HEK293 (cell line): ENCODE data around the gene SCN8A.

Experiments
- HOXA7 ChIP-seq: sonication (generic); formaldehyde crosslinking; IDR thresholded peaks from 2 replicates; pipeline ENCODE4 v1.8.1; 2022; ENCODE audit warnings: missing genetic modification reagents, borderline replicate concordance
- ZBTB8A ChIP-seq: fragments of 450-650 bp; formaldehyde crosslinking; IDR thresholded peaks from 2 replicates; pipeline ENCODE4 v1.5.1; 2016; ENCODE audit warnings: missing biosample characterization, missing genetic modification characterization
- ZNF138 ChIP-seq: fragments of 450-650 bp; formaldehyde crosslinking; IDR thresholded peaks from 2 replicates; pipeline ENCODE4 v1.5.1; 2016; ENCODE audit warnings: missing biosample characterization, missing genetic modification characterization, borderline replicate concordance
- ZNF2 ChIP-seq: fragments of 450-650 bp; formaldehyde crosslinking; IDR thresholded peaks from 2 replicates; pipeline ENCODE4 v1.5.1; 2016; ENCODE audit warnings: missing biosample characterization, missing genetic modification characterization
- ZNF521 ChIP-seq: fragments of 450-650 bp; formaldehyde crosslinking; IDR thresholded peaks from 2 replicates; pipeline ENCODE4 v1.5.1; 2017; ENCODE audit warnings: missing biosample characterization, mild to moderate bottlenecking, missing genetic modification characterization
- ZXDB ChIP-seq: fragments of 450-650 bp; formaldehyde crosslinking; IDR thresholded peaks from 2 replicates; pipeline ENCODE4 v1.5.1; 2016; ENCODE audit warnings: missing biosample characterization, missing genetic modification characterization
- TF ChIP-seq, protein P1 (sequence below): fragments of 450-650 bp; formaldehyde crosslinking; IDR thresholded peaks from 2 replicates; pipeline ENCODE4 v1.5.1; 2016; ENCODE audit warnings: missing biosample characterization, missing genetic modification characterization
- TF ChIP-seq, protein P2 (sequence below): fragments of 450-650 bp; formaldehyde crosslinking; IDR thresholded peaks from 2 replicates; pipeline ENCODE4 v1.5.1; 2016; ENCODE audit warnings: missing biosample characterization, missing genetic modification characterization
- TF ChIP-seq, protein P3 (sequence below): fragments of 450-650 bp; formaldehyde crosslinking; IDR thresholded peaks from 2 replicates; pipeline ENCODE4 v1.5.1; 2016; ENCODE audit warnings: missing biosample characterization, missing genetic modification characterization
- TF ChIP-seq, protein P4 (sequence below): fragments of 450-650 bp; formaldehyde crosslinking; IDR thresholded peaks from 2 replicates; pipeline ENCODE4 v1.5.1; 2016; ENCODE audit warnings: missing biosample characterization, missing genetic modification characterization
- TF ChIP-seq, protein P5 (sequence below): fragments of 450-650 bp; formaldehyde crosslinking; optimal IDR thresholded peaks from 2 replicates; pipeline ENCODE3; 2016; ENCODE audit warnings: missing biosample characterization, mild to moderate bottlenecking, missing genetic modification characterization
- TF ChIP-seq, protein P6 (sequence below): fragments of 450-650 bp; IDR thresholded peaks from 2 replicates; pipeline ENCODE4 v1.5.1; 2018; ENCODE audit warnings: missing biosample characterization, missing genetic modification characterization
- TF ChIP-seq, protein P7 (sequence below): fragments of 450-650 bp; formaldehyde crosslinking; IDR thresholded peaks from 2 replicates; pipeline ENCODE4 v1.5.1; 2016; ENCODE audit warnings: missing biosample characterization, missing genetic modification characterization

DNA sequence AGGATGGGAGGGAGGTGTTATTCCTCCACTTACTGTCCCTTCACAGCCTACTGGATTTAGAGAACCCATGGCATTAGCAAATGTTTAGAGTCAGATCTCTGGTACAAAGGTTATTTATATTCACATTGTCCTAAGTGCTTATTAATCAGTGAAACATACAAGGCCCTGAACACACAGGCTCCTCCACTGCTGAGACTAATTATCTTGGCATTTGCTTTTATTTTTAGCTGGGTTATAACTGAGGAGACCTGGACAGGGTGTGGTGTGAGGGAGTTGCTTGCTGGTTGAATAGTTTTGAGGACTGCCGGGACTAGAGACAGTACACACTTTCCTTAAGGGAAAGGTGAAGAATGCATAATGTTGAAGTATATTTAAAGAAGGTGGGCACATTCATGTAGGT, 180.0 kb downstream of the SCN8A start:
- no peak for TF ChIP-seq ZBTB8A (tag by site-specific recombination)
- TF ChIP-seq, protein P1, sequence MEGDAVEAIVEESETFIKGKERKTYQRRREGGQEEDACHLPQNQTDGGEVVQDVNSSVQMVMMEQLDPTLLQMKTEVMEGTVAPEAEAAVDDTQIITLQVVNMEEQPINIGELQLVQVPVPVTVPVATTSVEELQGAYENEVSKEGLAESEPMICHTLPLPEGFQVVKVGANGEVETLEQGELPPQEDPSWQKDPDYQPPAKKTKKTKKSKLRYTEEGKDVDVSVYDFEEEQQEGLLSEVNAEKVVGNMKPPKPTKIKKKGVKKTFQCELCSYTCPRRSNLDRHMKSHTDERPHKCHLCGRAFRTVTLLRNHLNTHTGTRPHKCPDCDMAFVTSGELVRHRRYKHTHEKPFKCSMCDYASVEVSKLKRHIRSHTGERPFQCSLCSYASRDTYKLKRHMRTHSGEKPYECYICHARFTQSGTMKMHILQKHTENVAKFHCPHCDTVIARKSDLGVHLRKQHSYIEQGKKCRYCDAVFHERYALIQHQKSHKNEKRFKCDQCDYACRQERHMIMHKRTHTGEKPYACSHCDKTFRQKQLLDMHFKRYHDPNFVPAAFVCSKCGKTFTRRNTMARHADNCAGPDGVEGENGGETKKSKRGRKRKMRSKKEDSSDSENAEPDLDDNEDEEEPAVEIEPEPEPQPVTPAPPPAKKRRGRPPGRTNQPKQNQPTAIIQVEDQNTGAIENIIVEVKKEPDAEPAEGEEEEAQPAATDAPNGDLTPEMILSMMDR (tag by site-specific recombination) = no peak
- no peak for TF ChIP-seq ZXDB
- TF ChIP-seq ZNF2 = no peak
- no peak for TF ChIP-seq ZNF138 (tag by site-specific recombination)
- TF ChIP-seq, protein P2, sequence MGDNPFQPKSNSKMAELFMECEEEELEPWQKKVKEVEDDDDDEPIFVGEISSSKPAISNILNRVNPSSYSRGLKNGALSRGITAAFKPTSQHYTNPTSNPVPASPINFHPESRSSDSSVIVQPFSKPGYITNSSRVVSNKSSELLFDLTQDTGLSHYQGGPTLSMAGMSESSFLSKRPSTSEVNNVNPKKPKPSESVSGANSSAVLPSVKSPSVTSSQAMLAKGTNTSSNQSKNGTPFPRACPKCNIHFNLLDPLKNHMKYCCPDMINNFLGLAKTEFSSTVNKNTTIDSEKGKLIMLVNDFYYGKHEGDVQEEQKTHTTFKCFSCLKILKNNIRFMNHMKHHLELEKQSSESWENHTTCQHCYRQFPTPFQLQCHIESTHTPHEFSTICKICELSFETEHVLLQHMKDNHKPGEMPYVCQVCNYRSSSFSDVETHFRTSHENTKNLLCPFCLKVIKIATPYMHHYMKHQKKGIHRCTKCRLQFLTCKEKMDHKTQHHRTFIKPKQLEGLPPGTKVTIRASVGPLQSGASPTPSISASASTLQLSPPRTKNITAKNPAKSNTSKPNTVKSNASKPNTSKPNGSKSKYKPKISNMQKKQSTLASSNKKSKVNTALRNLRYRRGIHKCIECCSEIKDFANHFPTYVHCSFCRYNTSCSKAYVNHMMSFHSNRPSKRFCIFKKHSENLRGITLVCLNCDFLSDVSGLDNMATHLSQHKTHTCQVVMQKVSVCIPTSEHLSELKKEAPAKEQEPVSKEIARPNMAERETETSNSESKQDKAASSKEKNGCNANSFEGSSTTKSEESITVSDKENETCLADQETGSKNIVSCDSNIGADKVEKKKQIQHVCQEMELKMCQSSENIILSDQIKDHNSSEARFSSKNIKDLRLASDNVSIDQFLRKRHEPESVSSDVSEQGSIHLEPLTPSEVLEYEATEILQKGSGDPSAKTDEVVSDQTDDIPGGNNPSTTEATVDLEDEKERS (tag by site-specific recombination) = no peak
- TF ChIP-seq, protein P3, sequence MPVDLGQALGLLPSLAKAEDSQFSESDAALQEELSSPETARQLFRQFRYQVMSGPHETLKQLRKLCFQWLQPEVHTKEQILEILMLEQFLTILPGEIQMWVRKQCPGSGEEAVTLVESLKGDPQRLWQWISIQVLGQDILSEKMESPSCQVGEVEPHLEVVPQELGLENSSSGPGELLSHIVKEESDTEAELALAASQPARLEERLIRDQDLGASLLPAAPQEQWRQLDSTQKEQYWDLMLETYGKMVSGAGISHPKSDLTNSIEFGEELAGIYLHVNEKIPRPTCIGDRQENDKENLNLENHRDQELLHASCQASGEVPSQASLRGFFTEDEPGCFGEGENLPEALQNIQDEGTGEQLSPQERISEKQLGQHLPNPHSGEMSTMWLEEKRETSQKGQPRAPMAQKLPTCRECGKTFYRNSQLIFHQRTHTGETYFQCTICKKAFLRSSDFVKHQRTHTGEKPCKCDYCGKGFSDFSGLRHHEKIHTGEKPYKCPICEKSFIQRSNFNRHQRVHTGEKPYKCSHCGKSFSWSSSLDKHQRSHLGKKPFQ (tag by site-specific recombination) = no peak
- TF ChIP-seq, protein P4, sequence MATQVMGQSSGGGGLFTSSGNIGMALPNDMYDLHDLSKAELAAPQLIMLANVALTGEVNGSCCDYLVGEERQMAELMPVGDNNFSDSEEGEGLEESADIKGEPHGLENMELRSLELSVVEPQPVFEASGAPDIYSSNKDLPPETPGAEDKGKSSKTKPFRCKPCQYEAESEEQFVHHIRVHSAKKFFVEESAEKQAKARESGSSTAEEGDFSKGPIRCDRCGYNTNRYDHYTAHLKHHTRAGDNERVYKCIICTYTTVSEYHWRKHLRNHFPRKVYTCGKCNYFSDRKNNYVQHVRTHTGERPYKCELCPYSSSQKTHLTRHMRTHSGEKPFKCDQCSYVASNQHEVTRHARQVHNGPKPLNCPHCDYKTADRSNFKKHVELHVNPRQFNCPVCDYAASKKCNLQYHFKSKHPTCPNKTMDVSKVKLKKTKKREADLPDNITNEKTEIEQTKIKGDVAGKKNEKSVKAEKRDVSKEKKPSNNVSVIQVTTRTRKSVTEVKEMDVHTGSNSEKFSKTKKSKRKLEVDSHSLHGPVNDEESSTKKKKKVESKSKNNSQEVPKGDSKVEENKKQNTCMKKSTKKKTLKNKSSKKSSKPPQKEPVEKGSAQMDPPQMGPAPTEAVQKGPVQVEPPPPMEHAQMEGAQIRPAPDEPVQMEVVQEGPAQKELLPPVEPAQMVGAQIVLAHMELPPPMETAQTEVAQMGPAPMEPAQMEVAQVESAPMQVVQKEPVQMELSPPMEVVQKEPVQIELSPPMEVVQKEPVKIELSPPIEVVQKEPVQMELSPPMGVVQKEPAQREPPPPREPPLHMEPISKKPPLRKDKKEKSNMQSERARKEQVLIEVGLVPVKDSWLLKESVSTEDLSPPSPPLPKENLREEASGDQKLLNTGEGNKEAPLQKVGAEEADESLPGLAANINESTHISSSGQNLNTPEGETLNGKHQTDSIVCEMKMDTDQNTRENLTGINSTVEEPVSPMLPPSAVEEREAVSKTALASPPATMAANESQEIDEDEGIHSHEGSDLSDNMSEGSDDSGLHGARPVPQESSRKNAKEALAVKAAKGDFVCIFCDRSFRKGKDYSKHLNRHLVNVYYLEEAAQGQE (tag by site-specific recombination) = no peak
- no peak for TF ChIP-seq ZNF521 (tag by site-specific recombination)
- TF ChIP-seq, protein P5, sequence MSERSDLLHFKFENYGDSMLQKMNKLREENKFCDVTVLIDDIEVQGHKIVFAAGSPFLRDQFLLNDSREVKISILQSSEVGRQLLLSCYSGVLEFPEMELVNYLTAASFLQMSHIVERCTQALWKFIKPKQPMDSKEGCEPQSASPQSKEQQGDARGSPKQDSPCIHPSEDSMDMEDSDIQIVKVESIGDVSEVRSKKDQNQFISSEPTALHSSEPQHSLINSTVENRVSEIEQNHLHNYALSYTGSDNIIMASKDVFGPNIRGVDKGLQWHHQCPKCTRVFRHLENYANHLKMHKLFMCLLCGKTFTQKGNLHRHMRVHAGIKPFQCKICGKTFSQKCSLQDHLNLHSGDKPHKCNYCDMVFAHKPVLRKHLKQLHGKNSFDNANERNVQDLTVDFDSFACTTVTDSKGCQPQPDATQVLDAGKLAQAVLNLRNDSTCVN = no peak
- TF ChIP-seq, protein P6, sequence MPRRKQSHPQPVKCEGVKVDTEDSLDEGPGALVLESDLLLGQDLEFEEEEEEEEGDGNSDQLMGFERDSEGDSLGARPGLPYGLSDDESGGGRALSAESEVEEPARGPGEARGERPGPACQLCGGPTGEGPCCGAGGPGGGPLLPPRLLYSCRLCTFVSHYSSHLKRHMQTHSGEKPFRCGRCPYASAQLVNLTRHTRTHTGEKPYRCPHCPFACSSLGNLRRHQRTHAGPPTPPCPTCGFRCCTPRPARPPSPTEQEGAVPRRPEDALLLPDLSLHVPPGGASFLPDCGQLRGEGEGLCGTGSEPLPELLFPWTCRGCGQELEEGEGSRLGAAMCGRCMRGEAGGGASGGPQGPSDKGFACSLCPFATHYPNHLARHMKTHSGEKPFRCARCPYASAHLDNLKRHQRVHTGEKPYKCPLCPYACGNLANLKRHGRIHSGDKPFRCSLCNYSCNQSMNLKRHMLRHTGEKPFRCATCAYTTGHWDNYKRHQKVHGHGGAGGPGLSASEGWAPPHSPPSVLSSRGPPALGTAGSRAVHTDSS = no peak
- TF ChIP-seq, protein P7, sequence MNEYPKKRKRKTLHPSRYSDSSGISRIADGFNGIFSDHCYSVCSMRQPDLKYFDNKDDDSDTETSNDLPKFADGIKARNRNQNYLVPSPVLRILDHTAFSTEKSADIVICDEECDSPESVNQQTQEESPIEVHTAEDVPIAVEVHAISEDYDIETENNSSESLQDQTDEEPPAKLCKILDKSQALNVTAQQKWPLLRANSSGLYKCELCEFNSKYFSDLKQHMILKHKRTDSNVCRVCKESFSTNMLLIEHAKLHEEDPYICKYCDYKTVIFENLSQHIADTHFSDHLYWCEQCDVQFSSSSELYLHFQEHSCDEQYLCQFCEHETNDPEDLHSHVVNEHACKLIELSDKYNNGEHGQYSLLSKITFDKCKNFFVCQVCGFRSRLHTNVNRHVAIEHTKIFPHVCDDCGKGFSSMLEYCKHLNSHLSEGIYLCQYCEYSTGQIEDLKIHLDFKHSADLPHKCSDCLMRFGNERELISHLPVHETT = no peak
- TF ChIP-seq HOXA7 (CRISPR knock-in tag) = no peak
